ENCODE measurements around the gene WWOX. TPM values are rescaled to one million over a fixed set of nuclear protein-coding genes. Genes with fewer than 3 reads are reported as not detected.

The WWOX gene
- total RNA-seq, 2 experiments from 2014 or later, result 16.6 to 19.0 TPM

- Mint-ChIP-seq H3K27ac (no peak overlapping the region), H3K4me1 (no peaks in the 10 kb centered on the region), H3K27me3 (peaks cover 10% of the 10 kb centered on the region), H3K36me3 (ENCODE audit: low read depth) (no peaks in the 10 kb centered on the region), H3K9me3 (no peaks in the 10 kb centered on the region), H3K4me3 (no peak overlapping the region)
- POLR2A ChIA-PET, result no interaction called here
- CTCF ChIA-PET, result no interaction called here
- DNase-seq, result no peak
These were observed 546.2 kb downstream of the WWOX start for GRCh38 chr16:78645657-78646056.

- POLR2A ChIA-PET, result no interaction called here
- no peaks in the 10 kb centered on the region for H3K36me3 Mint-ChIP-seq (ENCODE audit: low read depth)
- no peak overlapping the region for H3K27ac Mint-ChIP-seq
- H3K9me3 Mint-ChIP-seq, result no peaks in the 10 kb centered on the region
- no peaks in the 10 kb centered on the region for H3K4me1 Mint-ChIP-seq
- H3K4me3 Mint-ChIP-seq, result no peak overlapping the region
- no peak for DNase-seq
- H3K27me3 Mint-ChIP-seq, result peaks cover 4% of the 10 kb centered on the region
- CTCF ChIA-PET, result no interaction called here
These were observed 547.6 kb downstream of the WWOX start for GRCh38 chr16:78647019-78647418.

DNA sequence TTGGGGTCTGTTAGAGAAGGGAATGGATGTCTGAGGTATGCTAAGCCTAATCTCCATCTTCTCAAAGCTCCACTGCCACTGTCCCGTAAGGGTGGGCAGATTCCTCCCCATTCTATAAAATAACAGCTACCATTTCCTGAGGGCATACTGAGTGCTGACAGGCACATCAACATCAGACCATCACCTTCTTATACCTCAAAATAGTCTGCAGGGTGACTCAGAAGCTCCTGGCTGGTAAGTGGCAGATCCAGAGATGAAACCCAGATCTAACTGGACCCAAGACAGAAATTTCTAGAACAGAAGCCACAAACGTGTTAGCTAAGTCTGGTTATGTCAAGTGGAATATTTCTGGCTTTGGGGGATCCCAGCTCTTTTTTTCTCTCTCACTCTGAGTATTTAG lies 548.0 kb downstream of the WWOX start:
- CTCF ChIA-PET, result no interaction called here
- Mint-ChIP-seq H3K36me3 (ENCODE audit: low read depth) (no peaks in the 10 kb centered on the region), H3K4me3 (no peak overlapping the region), H3K9me3 (no peaks in the 10 kb centered on the region), H3K27me3 (peaks cover 2% of the 10 kb centered on the region), H3K4me1 (no peaks in the 10 kb centered on the region), H3K27ac (no peak overlapping the region)
- POLR2A ChIA-PET, result no interaction called here
- DNase-seq, result no peak

DNA sequence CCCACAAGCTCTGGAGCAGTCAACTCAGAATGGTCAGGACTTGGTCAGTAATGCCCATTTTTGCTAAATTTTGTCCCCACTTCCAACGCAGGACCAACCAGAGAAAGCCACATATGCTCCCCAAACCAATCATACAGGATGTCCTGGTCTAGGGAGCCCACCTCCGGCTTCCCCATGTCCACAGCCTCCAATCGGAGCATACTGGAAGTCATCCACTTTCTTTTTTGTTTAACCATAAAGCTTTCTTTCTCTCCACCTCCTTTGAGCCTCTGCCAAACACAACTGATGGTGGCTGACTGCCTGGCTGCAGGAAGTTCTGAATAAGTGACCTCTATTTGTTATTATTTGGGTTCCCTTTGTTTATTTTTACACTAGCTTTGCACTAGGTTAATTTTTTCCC lies 549.1 kb downstream of the WWOX start:
- Mint-ChIP-seq H3K4me1 (no peaks in the 10 kb centered on the region), H3K9me3 (no peaks in the 10 kb centered on the region), H3K27ac (no peak overlapping the region), H3K27me3 (no peaks in the 10 kb centered on the region), H3K36me3 (ENCODE audit: low read depth) (no peaks in the 10 kb centered on the region), H3K4me3 (no peak overlapping the region)
- ChIA-PET POLR2A (no interaction called here), CTCF (no interaction called here)
- DNase-seq, result no peak

GRCh38 chr16:78650339-78651074 lies 551.1 kb downstream of the WWOX start:
- H3K27me3 Mint-ChIP-seq, result no peaks in the 10 kb centered on the region
- no peaks in the 10 kb centered on the region for H3K9me3 Mint-ChIP-seq
- POLR2A ChIA-PET, result no interaction called here
- no peaks in the 10 kb centered on the region for H3K4me1 Mint-ChIP-seq
- H3K27ac Mint-ChIP-seq, result no peak overlapping the region
- CTCF ChIA-PET, result no interaction called here
- no peak for DNase-seq
- H3K36me3 Mint-ChIP-seq (ENCODE audit: low read depth), result no peaks in the 10 kb centered on the region
- no peak overlapping the region for H3K4me3 Mint-ChIP-seq

DNA sequence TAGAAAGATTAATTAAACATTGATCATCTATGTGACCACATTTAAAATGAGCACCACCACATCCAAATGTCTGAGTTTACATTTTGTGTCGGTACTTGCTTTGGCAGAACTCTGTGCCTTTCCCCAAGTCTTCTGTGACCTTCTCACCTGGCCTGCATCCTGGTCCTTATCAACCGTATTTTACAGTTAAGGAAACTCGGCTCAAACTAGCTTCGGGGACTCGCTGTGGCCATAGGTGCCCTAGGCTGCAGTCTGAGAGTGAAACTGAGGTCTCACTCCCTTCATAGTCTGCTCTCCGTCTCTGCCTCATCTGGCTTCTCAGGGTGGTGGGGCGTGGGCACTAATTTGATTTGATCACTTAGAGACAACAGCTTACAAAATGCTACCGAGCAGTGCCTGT lies 555.5 kb downstream of the WWOX start:
- H3K27ac Mint-ChIP-seq, result no peak overlapping the region
- no peak for DNase-seq
- CTCF ChIA-PET, result interaction anchor here (0.6 kb wide), 1 partner anchor 115 kb away, joined by 3 read pairs; no protein-coding TSS in a partner anchor
- H3K36me3 Mint-ChIP-seq (ENCODE audit: low read depth), result no peaks in the 10 kb centered on the region
- H3K9me3 Mint-ChIP-seq, result no peaks in the 10 kb centered on the region
- POLR2A ChIA-PET, result no interaction called here
- H3K4me3 Mint-ChIP-seq, result no peak overlapping the region
- H3K27me3 Mint-ChIP-seq, result peaks cover 2% of the 10 kb centered on the region
- H3K4me1 Mint-ChIP-seq, result no peaks in the 10 kb centered on the region

GRCh38 chr16:78655331-78656113 lies 556.1 kb downstream of the WWOX start:
- Mint-ChIP-seq H3K27ac (no peak overlapping the region), H3K4me1 (no peaks in the 10 kb centered on the region), H3K36me3 (ENCODE audit: low read depth) (no peaks in the 10 kb centered on the region), H3K4me3 (no peak overlapping the region), H3K9me3 (no peaks in the 10 kb centered on the region), H3K27me3 (peaks cover 2% of the 10 kb centered on the region)
- CTCF ChIA-PET, result no interaction called here
- POLR2A ChIA-PET, result no interaction called here
- DNase-seq, result no peak

DNA sequence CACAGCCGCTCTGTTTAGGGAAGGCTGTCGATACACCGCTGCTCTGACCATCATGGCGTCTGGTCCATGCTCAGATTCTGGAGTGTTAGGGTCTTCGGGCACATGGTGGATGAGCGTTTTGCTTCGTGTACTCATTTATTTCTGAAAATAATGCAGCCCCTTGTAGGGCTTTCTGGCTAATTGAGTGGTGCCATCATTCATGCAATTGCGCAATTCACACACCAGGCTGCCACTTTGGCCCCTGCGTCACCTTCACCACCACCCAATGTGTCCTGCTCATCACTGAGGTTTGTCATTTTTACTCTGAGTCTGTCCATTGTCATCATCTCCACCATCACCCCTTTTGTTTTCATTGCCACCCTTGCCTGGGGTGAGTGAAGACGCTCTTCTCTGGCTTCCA lies 557.4 kb downstream of the WWOX start:
- CTCF ChIA-PET, result no interaction called here
- H3K4me3 Mint-ChIP-seq, result no peak overlapping the region
- POLR2A ChIA-PET, result no interaction called here
- no peaks in the 10 kb centered on the region for H3K4me1 Mint-ChIP-seq
- H3K9me3 Mint-ChIP-seq, result no peaks in the 10 kb centered on the region
- H3K27me3 Mint-ChIP-seq, result peaks cover 2% of the 10 kb centered on the region
- H3K27ac Mint-ChIP-seq, result no peak overlapping the region
- H3K36me3 Mint-ChIP-seq (ENCODE audit: low read depth), result no peaks in the 10 kb centered on the region
- DNase-seq, result no peak

DNA sequence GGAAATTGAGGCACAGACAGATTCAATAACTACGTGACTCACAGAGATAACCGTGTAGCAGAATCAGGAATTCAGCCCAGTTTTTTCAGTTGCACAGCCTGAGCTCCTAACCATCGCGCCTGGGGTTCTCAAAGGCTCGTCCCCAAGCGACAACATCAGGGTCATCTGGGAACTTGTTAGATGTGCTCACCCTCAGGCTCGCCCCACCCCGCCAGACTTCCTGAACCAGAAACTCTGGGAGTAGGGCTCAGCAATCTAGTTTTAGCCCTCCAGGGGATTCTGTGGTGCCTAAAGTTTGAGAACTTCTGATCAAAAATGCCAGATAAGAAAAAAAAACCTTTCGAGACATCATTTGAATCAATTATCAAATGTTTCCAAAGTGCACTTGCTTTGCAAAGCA lies 559.8 kb downstream of the WWOX start:
- POLR2A ChIA-PET, result no interaction called here
- DNase-seq, result no peak
- no peak overlapping the region for H3K27ac Mint-ChIP-seq
- H3K9me3 Mint-ChIP-seq, result no peaks in the 10 kb centered on the region
- no peak overlapping the region for H3K4me3 Mint-ChIP-seq
- H3K36me3 Mint-ChIP-seq (ENCODE audit: low read depth), result no peaks in the 10 kb centered on the region
- H3K27me3 Mint-ChIP-seq, result peaks cover 2% of the 10 kb centered on the region
- CTCF ChIA-PET, result no interaction called here
- no peaks in the 10 kb centered on the region for H3K4me1 Mint-ChIP-seq

DNA sequence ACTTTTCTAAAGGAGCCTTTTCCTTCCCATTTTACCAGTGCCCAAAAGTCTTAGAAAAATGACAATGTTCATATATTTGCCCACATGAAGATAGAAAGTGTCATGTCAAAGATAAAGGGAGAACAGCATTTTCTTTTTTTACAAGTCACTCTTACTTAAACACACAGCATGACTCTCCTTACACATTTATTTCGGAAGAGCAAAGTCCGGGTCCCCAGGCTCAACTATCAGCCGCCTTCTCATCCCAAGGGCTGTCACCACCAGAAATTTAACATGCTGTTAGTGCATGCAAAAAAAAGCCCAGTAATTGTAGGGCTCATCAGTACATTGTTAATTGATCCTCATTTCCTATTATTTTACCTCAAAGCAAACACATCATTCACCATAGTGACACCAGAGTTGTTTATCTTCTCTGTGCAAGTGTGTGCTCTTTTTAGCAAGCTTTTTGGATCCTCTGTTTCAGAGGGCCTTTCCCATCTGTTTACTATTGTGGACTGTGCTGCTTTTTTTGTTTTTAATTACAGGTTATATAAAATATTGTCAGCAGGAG lies 560.3 kb downstream of the WWOX start:
- Mint-ChIP-seq H3K9me3 (no peaks in the 10 kb centered on the region), H3K4me3 (no peak overlapping the region), H3K36me3 (ENCODE audit: low read depth) (no peaks in the 10 kb centered on the region), H3K4me1 (no peaks in the 10 kb centered on the region), H3K27ac (no peak overlapping the region), H3K27me3 (peaks cover 2% of the 10 kb centered on the region)
- no peak for DNase-seq
- ChIA-PET POLR2A (no interaction called here), CTCF (no interaction called here)

DNA sequence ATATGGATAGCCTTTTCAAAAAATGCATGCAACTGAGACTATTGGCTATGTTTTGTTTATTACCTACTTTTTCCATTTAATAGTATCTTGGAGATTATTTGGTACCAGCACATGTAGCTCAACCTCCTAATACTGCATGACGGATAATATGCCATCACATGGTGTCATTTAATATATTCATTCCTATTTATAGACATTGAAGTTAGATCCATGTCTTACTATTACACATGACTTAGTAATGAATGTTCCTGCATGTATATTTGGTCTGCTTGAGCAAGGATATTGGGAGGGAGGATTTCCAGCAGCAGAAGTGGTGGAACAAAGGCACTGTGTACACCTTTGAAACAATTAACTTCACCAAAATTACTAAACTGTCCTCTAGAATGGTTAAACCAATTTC lies 561.3 kb downstream of the WWOX start:
- H3K27ac Mint-ChIP-seq, result no peak overlapping the region
- no peaks in the 10 kb centered on the region for H3K4me1 Mint-ChIP-seq
- ChIA-PET POLR2A (no interaction called here), CTCF (no interaction called here)
- H3K36me3 Mint-ChIP-seq (ENCODE audit: low read depth), result no peaks in the 10 kb centered on the region
- no peak for DNase-seq
- H3K9me3 Mint-ChIP-seq, result no peaks in the 10 kb centered on the region
- peaks cover 2% of the 10 kb centered on the region for H3K27me3 Mint-ChIP-seq
- H3K4me3 Mint-ChIP-seq, result no peak overlapping the region

DNA sequence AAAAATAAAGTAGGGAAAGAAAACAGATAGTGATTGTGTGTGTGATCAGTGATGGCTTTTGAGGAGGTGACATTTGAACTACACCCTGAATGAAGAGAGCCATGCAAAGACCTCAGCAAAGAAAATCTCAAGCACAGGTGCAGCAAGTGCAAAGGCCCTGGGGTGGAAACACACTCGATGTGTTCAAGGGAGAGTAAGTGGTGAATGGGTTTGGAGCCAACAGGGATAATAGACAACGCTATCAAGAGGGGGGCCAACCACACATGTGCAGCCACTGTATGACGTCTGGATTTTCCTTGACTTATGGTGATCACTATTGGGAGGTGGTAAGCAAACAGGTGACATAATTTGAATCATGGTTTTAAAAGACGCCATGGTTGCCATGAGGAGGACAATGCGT lies 564.2 kb downstream of the WWOX start:
- Mint-ChIP-seq H3K36me3 (ENCODE audit: low read depth) (no peaks in the 10 kb centered on the region), H3K9me3 (no peaks in the 10 kb centered on the region), H3K27ac (no peak overlapping the region), H3K4me1 (no peaks in the 10 kb centered on the region), H3K27me3 (peaks cover 2% of the 10 kb centered on the region), H3K4me3 (no peak overlapping the region)
- ChIA-PET POLR2A (no interaction called here), CTCF (no interaction called here)
- DNase-seq, result no peak

DNA sequence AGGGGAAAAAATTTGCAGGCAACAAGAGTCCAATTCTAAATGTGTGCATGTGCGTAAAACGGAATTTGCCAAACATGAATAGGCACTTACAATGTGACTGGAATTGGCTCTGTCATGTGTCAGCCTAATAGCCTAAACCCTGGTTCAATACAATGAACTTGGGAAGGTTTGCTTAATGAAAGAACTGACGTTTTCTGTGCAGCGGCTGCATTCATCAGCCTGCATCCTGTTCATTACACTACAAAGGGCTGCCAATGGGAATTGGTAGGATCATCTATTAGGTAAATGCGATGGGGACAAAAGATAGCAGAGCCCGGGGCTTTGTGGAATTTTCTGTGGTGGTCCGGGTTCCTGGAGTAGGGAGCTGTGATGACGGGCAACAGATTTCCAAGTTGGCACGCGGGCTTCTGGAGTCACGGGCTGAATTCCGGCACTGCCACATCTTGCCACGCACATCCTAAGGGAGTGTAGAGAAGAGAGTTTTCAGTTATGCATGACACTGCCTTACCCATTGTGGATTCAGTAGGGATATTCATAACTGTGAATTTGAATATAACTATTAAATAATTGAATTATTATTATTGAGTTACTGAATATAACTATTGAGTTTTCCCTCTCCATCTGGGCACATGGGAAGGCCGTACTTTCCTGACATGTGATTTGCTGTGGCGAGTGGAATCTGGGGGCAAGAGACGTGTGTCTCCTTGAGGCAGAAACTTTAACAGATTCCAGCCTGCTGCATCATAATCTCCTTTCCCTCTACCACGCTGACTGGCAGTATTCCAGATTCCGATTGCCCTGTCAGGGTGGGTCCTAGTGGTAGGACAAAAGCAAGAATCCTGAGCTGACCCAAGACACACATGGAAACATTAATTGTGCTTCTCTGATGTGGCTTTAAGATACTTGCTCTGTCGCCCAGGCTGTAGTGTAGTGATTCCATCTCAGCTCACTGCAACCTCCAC lies 565.6 kb downstream of the WWOX start:
- no peaks in the 10 kb centered on the region for H3K4me1 Mint-ChIP-seq
- H3K9me3 Mint-ChIP-seq, result no peaks in the 10 kb centered on the region
- ChIA-PET CTCF (no interaction called here), POLR2A (no interaction called here)
- DNase-seq, result no peak
- H3K27me3 Mint-ChIP-seq, result no peaks in the 10 kb centered on the region
- no peak overlapping the region for H3K4me3 Mint-ChIP-seq
- no peaks in the 10 kb centered on the region for H3K36me3 Mint-ChIP-seq (ENCODE audit: low read depth)
- no peak overlapping the region for H3K27ac Mint-ChIP-seq

Measured in activated CD4-positive, alpha-beta memory T cell treated with anti-CD3 and anti-CD28 coated beads, Interleukin-2, amount 10 ng/mL, durations not matched to agents 7 days and 5 days (primary cell).